Measurements from ENCODE around the gene PGA3.
"Not testable (repeated sequence)": the region's sequence is repeated elsewhere in the genome, so short reads cannot be mapped to it uniquely, and the experiment has no call there.

PGA3 gene

DNA sequence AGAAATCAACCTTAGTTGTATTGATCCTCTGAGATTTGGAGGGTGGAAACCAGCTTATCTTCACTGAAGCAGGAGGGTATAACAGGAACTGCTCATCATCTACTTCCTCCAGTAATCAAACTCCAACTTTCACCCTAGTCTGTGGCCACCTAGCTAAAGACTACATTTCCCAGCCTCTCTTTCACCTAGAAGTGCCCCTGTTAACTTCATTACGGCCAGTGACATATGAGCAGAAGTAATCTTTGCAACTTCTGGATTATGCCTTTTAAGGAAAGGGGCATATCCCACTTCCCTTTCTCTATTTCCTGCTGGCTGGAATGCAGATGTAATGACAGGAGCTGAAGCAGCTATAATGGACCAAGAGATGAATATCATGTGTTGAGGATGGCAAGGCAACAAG, 34.5 kb upstream of the PGA3 start:
- in situ Hi-C loops (cut with MboI; ENCODE audit: low pct_unique_long_range_greater_than_20kb, low sequenced_read_pairs), result no loop called here
- peak; percentile 44 for DNase-seq

DNA sequence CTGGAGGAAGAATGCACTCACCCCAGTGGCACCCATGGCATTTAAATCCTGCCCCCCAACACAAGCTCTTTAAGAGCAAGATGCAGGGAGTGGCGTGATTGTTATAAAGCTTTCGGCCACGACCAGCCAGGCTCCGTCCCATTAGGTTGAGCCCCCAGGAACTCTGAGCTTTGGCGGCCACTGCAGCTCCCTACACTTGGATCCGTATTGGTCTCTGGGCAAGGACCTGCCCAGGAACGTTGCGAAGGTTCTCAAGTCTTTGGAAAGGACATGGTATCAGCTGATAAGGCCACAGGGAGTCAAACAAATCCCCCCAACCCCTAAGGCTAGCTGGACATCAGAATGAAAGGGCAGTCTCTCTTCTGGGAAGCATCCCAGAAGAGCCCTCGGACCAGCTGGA, 32.7 kb upstream of the PGA3 start:
- in situ Hi-C loops (cut with MboI; ENCODE audit: low pct_unique_long_range_greater_than_20kb, low sequenced_read_pairs), result no loop called here
- no peak for DNase-seq

DNA sequence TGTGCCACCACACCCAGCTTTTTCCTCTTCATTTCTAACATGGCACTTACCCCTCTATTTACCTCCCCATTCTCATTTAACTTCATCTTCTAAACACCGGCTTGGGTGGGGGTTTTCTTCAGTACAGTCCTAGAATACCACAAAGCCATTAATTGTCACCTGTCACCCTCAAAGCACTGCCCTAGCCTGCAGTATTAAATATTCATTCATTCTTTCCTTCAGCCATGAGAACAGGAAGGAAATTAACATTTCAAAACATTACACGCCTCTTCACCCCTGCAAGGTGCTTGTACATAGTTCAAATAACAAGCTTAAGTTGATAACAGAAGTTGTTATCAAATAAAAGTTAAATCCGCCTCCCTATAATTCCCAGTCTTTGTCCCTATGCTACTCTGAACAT, 31.4 kb upstream of the PGA3 start:
- in situ Hi-C loops (cut with MboI; ENCODE audit: low pct_unique_long_range_greater_than_20kb, low sequenced_read_pairs), result no loop called here
- DNase-seq, result no peak

DNA sequence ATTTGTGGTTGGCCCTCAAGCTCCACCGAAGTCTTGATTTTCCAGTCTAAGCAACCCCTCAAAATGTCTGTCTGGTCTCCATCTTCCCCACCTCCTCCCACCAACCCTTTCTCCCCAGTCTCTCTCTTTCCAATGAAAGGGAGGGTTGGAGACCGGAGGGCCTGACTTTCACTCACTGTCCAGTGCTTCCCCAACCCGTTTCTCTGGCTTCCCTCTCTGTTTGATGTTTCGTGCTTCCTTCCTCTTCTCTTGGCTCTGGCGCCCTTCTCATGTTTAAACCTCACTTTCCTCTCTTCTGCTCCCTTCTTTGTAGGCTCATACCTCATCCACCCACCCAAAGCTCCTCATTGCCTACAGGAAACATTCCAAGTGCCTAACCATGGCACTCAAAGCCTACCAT, 31.0 kb upstream of the PGA3 start:
- in situ Hi-C loops (cut with MboI; ENCODE audit: low pct_unique_long_range_greater_than_20kb, low sequenced_read_pairs), result no loop called here
- peak; percentile 19 for DNase-seq

DNA sequence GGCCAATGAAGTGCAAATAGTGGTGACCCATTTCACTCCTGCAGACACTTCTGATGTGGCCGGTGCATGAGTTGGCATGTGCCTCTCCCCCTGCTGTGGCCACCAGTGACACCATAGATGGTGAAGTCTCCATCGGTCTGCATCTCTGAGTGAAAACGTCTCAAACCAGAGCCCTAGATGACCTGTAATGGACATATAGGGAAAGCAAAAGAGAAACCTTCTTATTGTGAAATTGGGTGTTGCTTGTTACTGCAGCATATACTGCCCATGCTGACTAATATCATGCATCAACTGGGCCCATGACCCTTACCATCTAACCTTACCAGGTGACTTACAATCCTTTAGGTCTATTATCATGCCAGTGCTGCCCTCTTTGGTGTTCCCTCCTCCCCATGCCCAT, 30.4 kb upstream of the PGA3 start:
- in situ Hi-C loops (cut with MboI; ENCODE audit: low pct_unique_long_range_greater_than_20kb, low sequenced_read_pairs), result no loop called here
- no peak for DNase-seq

DNA sequence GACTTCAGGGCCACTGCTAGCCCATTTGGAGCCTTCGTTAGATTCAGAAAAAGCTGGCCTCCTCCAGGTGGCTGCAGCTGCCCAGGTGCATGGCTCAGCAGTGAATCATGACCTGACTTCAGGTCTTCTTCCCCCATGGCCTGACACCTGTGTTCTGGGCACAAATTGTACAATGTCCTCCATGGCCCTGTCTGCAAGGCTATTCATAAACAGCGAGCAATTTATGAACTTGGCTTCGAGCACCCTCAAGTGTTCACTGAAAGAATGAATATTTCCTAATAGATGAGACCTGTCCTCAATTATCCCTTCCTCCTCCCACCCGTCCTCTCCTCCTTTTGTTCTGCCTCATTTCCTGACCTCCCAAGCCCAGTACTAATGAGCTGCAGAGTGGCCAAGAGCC, 29.9 kb upstream of the PGA3 start:
- in situ Hi-C loops (cut with MboI; ENCODE audit: low pct_unique_long_range_greater_than_20kb, low sequenced_read_pairs), result no loop called here
- peak; percentile 41 for DNase-seq

DNA sequence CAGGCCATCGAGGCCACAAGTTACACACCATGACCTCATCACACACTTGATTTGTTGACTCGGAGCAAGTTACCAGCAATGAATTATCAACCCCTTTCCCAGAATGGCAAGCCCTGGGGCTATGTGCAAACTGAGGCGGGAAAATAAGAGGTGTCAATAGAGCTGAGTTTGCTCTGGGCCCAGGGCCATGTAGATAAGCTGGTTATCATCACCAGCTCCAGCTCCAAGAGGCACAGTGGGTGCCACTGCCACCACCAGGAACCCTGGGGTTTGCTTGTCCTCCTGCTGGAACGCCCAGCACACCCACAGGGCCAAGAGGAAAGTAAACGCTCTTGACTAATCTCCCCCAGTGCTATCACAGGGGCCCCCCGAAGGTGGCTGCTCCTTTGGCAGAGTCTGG, 29.0 kb upstream of the PGA3 start:
- in situ Hi-C loops (cut with MboI; ENCODE audit: low pct_unique_long_range_greater_than_20kb, low sequenced_read_pairs), result no loop called here

DNA sequence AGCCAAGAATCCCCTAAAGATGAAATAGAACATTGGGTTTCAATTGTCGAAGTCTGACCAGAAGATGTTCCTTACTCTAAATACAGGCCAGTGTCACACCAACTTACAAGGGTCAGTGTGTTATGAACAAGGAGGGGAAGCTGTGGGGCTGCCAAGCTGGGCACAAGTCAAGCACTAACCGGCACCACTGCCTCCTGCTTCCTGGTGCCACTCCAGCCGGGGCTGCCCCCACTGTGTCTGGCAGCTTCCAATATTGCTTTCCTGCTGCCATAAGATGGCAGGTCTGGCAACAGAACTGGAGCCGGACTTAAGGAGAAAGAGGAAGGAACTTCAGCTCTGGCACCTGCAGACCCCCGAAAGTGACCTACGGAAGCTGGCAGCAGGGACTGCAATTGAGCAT, 28.4 kb upstream of the PGA3 start:
- no peak for DNase-seq
- in situ Hi-C loops (cut with MboI; ENCODE audit: low pct_unique_long_range_greater_than_20kb, low sequenced_read_pairs), result loop anchor here (25.0 kb wide), 1 partner anchor 463 kb away; the partner anchor contains the start of gene MS4A18

More for the DNA sequence above, 29.0 kb upstream of the PGA3 start:
- DNase-seq, result no peak

DNA sequence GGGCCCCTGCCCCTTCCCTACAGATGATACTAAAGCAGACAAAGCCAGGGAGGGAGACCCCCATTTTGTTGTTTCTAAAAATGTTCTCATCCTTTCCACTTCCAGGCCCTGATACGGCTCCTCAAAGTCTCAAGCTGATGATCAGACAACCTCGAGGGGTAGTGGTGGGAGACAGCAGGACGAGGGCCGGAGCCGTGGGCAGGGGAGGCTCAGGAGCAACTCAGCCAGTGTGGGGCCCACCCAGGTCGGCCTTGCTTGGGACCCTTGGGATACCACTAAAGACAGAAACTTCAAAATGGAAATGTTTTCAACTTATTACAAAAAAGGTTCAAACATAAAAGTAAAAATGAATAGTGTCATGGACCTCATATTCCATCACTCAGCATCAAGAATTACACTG, 26.9 kb upstream of the PGA3 start:
- no peak for DNase-seq
- in situ Hi-C loops (cut with MboI; ENCODE audit: low pct_unique_long_range_greater_than_20kb, low sequenced_read_pairs), result loop anchor here (25.0 kb wide), 1 partner anchor 464 kb away; the partner anchor contains the start of gene MS4A18

DNA sequence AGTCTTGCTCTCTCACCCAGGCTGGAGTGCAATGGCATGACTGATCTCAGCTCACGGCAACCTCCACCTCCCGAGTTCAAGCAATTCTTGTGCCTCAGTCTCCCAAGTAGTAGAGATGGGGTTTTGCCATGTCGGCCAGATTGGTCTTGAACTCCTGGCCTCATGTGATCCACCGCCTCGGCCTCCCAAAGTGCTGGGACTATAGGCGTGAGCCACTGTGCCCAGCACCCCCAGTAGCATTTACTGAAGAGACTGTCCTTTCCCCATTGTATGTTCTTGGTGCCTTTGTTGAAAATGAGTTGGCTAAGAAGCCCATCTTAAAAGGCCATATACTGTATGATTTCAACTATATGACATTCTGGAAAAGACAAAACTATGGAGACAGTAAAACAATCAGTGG, 23.1 kb upstream of the PGA3 start:
- not testable (repeated sequence) for DNase-seq
- in situ Hi-C loops (cut with MboI; ENCODE audit: low pct_unique_long_range_greater_than_20kb, low sequenced_read_pairs), result loop anchor here (25.0 kb wide), 1 partner anchor 468 kb away; the partner anchor contains the start of gene MS4A18

DNA sequence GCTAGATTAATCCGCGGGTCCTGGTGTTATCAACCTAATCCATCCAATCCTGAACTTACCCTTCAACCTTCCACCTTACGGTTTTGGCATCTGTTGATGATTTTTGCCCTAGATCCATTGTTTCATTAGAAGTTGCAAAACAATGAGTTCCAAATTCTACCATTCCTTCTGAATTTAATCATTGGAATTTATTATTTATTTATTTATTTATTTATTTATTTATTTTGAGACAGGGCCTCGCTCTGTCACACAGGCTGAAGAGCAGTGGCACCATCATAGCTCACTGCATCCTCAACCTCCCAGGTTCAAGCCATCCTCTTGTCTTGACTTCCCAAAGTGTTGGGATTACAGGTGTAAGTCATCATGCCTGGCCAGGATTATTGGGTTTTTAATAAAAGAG, 21.8 kb upstream of the PGA3 start:
- DNase-seq, result no peak
- in situ Hi-C loops (cut with MboI; ENCODE audit: low pct_unique_long_range_greater_than_20kb, low sequenced_read_pairs), result loop anchor here (25.0 kb wide), 1 partner anchor 469 kb away; the partner anchor contains the start of gene MS4A18

DNA sequence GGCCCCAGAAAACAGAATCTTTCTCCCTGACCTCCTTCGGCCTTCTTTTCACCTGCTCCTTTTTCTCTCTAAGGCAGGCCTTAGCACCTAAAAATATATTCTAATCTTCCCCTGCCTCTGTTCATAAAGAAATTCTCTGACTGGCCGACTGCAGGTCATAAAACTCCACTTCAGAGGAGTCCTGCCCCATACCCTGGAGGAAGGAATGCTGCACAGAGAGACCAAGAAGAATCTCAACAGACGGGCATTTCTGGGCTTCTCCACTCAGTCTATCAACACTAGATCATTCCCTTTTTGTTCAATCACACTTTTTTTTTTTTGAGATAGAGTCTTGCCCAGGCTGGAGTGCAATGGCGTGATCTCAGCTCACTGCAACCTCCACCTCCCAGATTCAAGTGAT, 19.7 kb upstream of the PGA3 start:
- no peak for DNase-seq
- in situ Hi-C loops (cut with MboI; ENCODE audit: low pct_unique_long_range_greater_than_20kb, low sequenced_read_pairs), result loop anchor here (25.0 kb wide), 1 partner anchor 471 kb away; the partner anchor contains the start of gene MS4A18

DNA sequence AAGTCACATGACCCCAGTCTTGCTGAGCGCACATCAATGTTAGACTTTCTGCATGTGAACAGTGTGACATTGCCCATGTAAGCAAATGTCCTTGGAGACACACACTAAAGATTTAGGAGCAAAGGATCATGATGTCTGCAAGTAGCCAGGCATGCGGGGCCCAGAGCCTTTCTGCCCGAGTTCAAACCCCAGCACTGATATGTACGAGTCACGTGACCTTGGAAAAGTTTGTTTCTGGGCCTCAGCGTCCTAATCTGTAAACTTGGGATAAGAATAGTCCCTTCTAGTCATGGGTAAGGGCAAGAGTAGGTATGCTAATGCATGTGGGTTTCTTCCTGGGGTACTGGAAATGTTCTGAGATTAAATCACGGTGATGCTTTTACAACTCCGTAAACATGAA, 16.8 kb upstream of the PGA3 start:
- in situ Hi-C loops (cut with MboI; ENCODE audit: low pct_unique_long_range_greater_than_20kb, low sequenced_read_pairs), result loop anchor here (25.0 kb wide), 1 partner anchor 474 kb away; the partner anchor contains the start of gene MS4A18
- DNase-seq, result no peak

DNA sequence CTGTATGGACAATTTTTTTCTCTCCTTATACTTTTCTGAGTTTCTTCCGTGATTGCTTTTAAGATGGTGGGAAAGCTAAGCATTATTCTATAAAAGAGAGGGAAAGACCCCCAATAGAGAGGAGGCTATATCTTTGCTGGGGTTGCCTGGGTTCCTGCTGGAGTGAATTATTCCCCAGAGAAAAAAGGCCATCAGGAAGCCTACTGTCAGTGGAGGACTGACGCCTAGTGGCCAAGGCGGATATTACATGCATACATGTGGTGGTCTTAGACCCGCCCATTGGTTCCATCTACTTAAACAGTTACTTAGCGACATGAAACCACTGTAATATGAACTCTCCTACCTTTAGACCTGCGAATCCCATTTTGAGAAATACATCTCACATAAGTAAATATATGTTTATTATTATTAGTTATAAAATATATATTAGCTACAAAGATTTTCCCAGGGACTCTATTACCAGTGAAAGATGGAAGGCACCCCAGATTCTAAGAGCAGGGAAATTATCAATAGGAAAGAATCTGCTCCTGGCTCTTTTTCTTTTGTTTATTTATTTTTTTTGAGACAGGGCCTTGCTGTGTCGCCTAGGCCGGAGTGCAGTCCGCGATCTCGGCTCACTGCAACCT, 15.7 kb upstream of the PGA3 start:
- in situ Hi-C loops (cut with MboI; ENCODE audit: low pct_unique_long_range_greater_than_20kb, low sequenced_read_pairs), result loop anchor here (25.0 kb wide), 1 partner anchor 475 kb away; the partner anchor contains the start of gene MS4A18
- peak; percentile 83 for DNase-seq

DNA sequence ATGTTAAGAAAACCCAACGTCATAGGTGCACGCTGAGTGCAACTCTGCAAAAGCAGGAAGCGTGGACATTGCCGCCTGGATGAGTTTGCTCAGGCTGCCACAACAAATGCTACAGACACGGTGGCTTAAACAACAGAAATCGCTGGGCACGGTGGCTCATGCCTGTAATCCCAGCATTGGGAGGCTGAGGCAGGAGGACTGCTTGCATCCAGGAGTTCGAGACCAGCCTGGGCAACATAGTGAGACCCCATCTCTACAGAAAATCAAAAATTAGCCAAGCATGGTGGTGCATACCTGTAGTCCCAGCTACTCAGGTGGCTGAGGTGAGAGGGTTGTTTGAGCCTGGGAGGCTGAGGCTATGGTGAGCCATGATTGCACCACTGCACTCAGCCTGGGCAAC, 13.4 kb upstream of the PGA3 start:
- no peak for DNase-seq
- in situ Hi-C loops (cut with MboI; ENCODE audit: low pct_unique_long_range_greater_than_20kb, low sequenced_read_pairs), result loop anchor here (25.0 kb wide), 1 partner anchor 478 kb away; the partner anchor contains the start of gene MS4A18

DNA sequence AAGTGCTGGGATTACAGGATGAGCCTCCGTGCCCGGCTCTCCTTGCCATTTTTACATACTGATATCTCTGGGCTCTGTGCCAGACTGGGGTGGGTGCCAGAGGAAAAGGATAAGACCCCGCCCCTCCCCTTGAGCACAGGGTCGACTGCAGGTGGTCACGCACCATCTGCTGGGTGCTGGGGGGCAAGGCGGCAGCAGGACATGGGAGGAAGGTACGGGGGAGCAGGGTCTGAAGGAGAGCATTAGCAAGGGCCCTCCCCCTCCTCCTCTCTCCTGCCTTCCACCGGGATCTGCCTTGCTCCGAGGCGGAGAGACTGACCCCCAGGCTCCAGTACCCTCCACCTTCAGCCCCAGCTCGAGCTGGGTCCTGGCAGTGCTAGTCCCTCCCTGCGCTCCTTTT, 9.7 kb upstream of the PGA3 start:
- in situ Hi-C loops (cut with MboI; ENCODE audit: low pct_unique_long_range_greater_than_20kb, low sequenced_read_pairs), result loop anchor here (25.0 kb wide), 1 partner anchor 481 kb away; the partner anchor contains the start of gene MS4A18

DNA sequence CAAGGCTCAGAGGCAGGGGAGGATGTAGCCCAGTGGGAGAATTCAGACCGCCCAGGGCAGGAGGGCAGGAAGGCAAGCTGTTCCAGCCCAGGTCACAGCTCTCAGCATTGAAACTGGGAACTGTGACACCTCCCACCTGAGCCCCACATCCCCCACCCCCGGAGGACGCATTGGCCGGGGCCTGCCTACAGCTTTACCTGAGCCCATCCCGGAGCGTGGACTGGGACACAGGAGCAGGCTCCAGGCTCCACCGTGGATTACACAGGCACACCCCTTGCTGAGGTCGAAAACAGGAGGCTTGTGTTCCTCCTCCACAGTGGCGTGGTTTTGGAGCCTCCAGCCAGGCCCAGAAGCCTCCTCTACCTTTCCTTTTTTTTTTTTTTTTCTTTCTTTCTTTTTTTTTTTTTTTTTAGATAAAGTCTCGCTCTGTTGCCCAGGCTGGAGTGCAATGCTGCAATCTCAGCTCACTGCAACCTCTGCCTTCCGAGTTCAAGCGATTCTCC, 9.1 kb upstream of the PGA3 start:
- DNase-seq, result no peak
- in situ Hi-C loops (cut with MboI; ENCODE audit: low pct_unique_long_range_greater_than_20kb, low sequenced_read_pairs), result loop anchor here (25.0 kb wide), 1 partner anchor 482 kb away; the partner anchor contains the start of gene MS4A18

More for the DNA sequence above, 9.7 kb upstream of the PGA3 start:
- no peak for DNase-seq

DNA sequence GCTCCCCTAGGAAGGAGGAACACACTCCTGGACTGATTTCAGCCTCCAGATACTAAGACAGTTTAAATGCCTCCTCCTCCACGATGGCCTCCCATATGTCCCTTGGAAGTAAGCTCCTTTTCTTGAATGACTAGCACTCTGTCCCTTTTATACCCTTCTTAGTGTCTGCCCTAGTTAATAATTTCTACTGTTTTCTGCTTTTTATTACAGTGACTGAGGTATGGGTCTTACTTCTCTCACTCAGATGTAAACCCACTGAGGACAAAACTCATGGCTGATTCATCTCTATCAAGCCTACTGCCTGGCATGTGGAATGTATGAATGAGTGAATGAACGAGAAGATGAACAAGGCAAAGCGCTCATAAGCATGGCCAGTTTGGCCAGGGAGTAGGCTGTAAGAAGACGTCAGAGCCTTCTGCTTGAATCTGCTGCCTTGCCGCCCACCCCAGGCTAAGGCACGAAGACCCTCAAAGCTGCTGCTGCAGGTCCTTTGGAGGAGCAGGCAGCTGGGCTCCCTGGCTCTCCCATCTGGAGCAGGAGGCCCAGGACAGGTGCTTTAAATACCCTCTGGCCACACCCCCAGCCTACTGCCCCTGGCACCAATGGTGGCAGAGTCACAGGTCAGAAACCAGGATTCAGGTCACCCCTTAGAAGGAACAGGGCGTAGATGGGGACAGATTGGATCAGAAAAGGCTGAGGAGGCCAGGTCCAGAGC, 8.2 kb upstream of the PGA3 start:
- in situ Hi-C loops (cut with MboI; ENCODE audit: low pct_unique_long_range_greater_than_20kb, low sequenced_read_pairs), result loop anchor here (25.0 kb wide), 1 partner anchor 483 kb away; the partner anchor contains the start of gene MS4A18
- no peak for DNase-seq

DNA sequence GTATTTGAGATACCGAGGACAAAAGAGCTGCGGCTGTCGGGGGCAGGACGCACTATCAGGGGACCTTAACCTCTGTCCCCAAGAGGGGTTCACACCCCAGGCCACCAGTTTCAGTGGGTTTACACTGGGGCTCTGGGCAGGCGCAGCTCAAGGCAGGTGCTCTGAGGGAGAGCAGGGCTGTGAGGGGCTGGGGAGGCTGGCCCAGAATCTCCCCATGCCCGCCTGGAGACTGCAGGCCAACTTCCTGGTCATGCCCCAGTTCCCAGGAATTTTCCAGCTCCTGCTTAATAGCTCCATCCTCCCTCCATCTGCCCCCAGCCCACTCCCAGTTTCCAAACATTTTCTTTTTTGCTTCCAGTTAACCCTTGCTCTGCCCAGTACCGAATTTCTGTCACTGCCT, 7.6 kb upstream of the PGA3 start:
- no peak for DNase-seq
- in situ Hi-C loops (cut with MboI; ENCODE audit: low pct_unique_long_range_greater_than_20kb, low sequenced_read_pairs), result loop anchor here (25.0 kb wide), 1 partner anchor 483 kb away; the partner anchor contains the start of gene MS4A18

DNA sequence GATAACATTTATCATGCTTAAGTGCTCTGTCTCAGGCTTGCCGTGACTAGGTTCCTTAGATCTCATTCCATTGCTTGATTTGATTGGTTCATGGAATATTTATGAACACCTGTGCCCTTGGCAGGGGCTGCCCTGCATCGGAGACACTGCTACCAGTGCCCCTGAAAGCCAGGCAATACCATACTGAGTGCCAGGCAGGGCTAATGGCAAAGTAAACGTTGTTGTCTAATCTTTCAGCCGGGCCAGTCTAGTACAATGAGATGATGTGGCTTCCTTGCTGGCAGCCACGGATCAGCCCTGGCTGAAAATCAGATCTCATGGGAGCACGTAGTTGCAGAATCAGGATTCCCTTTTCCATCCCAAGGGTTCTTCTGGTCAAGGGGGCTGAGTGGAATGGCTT, 5.0 kb upstream of the PGA3 start:
- no peak for DNase-seq

More for the DNA sequence above, 5.0 kb upstream of the PGA3 start:
- in situ Hi-C loops (cut with MboI; ENCODE audit: low pct_unique_long_range_greater_than_20kb, low sequenced_read_pairs), result loop anchor here (25.0 kb wide), 1 partner anchor 486 kb away; the partner anchor contains the start of gene MS4A18

Data from KBM-7 (cell line).